Measurements from ENCODE around the gene METTL27. TPM values are rescaled to one million over a fixed set of nuclear protein-coding genes. Genes with fewer than 3 reads are reported as not detected.

Gene METTL27
- total RNA-seq, 1 donor from 2014 or later = 13.5 TPM

GRCh38 chr7:73815436-73815835 is 26.9 kb downstream of the METTL27 start:
- Mint-ChIP-seq H3K9me3 (ENCODE audit: low read depth) (no peaks in the 10 kb centered on the region), H3K27ac (peak overlapping the region; percentile 84), H3K4me1 (ENCODE audit: low read depth) (peaks cover 3% of the 10 kb centered on the region), H3K36me3 (ENCODE audit: insufficient read depth) (no peaks in the 10 kb centered on the region), H3K4me3 (ENCODE audit: low read depth) (no peak overlapping the region), H3K27me3 (peaks cover 6% of the 10 kb centered on the region)
- DNase-seq (ENCODE audit: low spot score, unreplicated experiment) = no peak
- TF ChIP-seq, protein P1, sequence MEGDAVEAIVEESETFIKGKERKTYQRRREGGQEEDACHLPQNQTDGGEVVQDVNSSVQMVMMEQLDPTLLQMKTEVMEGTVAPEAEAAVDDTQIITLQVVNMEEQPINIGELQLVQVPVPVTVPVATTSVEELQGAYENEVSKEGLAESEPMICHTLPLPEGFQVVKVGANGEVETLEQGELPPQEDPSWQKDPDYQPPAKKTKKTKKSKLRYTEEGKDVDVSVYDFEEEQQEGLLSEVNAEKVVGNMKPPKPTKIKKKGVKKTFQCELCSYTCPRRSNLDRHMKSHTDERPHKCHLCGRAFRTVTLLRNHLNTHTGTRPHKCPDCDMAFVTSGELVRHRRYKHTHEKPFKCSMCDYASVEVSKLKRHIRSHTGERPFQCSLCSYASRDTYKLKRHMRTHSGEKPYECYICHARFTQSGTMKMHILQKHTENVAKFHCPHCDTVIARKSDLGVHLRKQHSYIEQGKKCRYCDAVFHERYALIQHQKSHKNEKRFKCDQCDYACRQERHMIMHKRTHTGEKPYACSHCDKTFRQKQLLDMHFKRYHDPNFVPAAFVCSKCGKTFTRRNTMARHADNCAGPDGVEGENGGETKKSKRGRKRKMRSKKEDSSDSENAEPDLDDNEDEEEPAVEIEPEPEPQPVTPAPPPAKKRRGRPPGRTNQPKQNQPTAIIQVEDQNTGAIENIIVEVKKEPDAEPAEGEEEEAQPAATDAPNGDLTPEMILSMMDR (IDR thresholded peaks at IDR 0.05; ENCODE audit: unreplicated experiment) = no peak

GRCh38 chr7:73812996-73813395 is 29.3 kb downstream of the METTL27 start:
- Mint-ChIP-seq H3K27me3 (peaks cover 4% of the 10 kb centered on the region), H3K4me3 (ENCODE audit: low read depth) (no peak overlapping the region), H3K9me3 (ENCODE audit: low read depth) (no peaks in the 10 kb centered on the region), H3K36me3 (ENCODE audit: insufficient read depth) (no peaks in the 10 kb centered on the region), H3K27ac (no peak overlapping the region), H3K4me1 (ENCODE audit: low read depth) (peaks cover 2% of the 10 kb centered on the region)
- TF ChIP-seq, protein P1 (IDR thresholded peaks at IDR 0.05; ENCODE audit: unreplicated experiment) = no peak
- DNase-seq (ENCODE audit: low spot score, unreplicated experiment) = no peak

GRCh38 chr7:73811760-73812168 is 30.6 kb downstream of the METTL27 start:
- Mint-ChIP-seq H3K27ac (no peak overlapping the region), H3K4me1 (ENCODE audit: low read depth) (peaks cover 2% of the 10 kb centered on the region), H3K9me3 (ENCODE audit: low read depth) (no peaks in the 10 kb centered on the region), H3K4me3 (ENCODE audit: low read depth) (no peak overlapping the region), H3K27me3 (peaks cover 3% of the 10 kb centered on the region), H3K36me3 (ENCODE audit: insufficient read depth) (no peaks in the 10 kb centered on the region)
- TF ChIP-seq, protein P1 (IDR thresholded peaks at IDR 0.05; ENCODE audit: unreplicated experiment) = peak; percentile 77
- DNase-seq (ENCODE audit: low spot score, unreplicated experiment) = peak; percentile 60

DNA sequence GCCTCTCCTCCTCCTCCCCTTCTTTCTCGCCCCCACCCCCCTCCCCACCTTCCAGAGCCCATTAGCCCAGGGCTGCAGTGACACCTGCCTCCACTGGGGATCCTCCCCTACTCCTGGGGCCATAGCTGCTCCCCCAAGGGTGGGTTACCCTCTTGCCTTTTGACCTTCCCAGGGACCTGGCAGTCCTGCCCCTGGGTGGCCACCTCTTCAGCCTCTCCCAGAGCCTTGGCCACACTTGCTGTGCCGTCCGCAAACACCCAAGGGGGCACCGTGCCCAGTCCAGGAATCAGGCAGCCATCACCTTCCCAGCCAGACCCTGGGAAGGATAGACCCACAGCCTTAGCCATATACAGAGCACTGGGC is 31.3 kb downstream of the METTL27 start:
- peaks cover 2% of the 10 kb centered on the region for H3K4me1 Mint-ChIP-seq (ENCODE audit: low read depth)
- TF ChIP-seq, protein P1 (IDR thresholded peaks at IDR 0.05; ENCODE audit: unreplicated experiment) = no peak

GRCh38 chr7:73809467-73809951 is 32.8 kb downstream of the METTL27 start:
- H3K9me3 Mint-ChIP-seq (ENCODE audit: low read depth) = no peaks in the 10 kb centered on the region
- DNase-seq (ENCODE audit: low spot score, unreplicated experiment) = no peak
- peaks cover 9% of the 10 kb centered on the region for H3K27me3 Mint-ChIP-seq
- peaks cover 2% of the 10 kb centered on the region for H3K4me1 Mint-ChIP-seq (ENCODE audit: low read depth)
- H3K27ac Mint-ChIP-seq = no peak overlapping the region
- no peaks in the 10 kb centered on the region for H3K36me3 Mint-ChIP-seq (ENCODE audit: insufficient read depth)
- TF ChIP-seq, protein P1 (IDR thresholded peaks at IDR 0.05; ENCODE audit: unreplicated experiment) = no peak
- no peak overlapping the region for H3K4me3 Mint-ChIP-seq (ENCODE audit: low read depth)

More for the DNA sequence above, 31.3 kb downstream of the METTL27 start:
- Mint-ChIP-seq H3K27ac (no peak overlapping the region), H3K4me3 (ENCODE audit: low read depth) (no peak overlapping the region), H3K36me3 (ENCODE audit: insufficient read depth) (no peaks in the 10 kb centered on the region), H3K27me3 (peaks cover 3% of the 10 kb centered on the region), H3K9me3 (ENCODE audit: low read depth) (no peaks in the 10 kb centered on the region)
- no peak for DNase-seq (ENCODE audit: low spot score, unreplicated experiment)
